Activated effector memory CD4-positive, alpha-beta T cell treated with Interleukin-2 at 50 U/mL for 16 hours (primary cell): ENCODE data around the gene RTF2.

Source experiments
- DNase-seq: peaks from one replicate; pipeline ENCODE4 v3.0.0-alpha.2; 2020

Gene RTF2

DNA sequence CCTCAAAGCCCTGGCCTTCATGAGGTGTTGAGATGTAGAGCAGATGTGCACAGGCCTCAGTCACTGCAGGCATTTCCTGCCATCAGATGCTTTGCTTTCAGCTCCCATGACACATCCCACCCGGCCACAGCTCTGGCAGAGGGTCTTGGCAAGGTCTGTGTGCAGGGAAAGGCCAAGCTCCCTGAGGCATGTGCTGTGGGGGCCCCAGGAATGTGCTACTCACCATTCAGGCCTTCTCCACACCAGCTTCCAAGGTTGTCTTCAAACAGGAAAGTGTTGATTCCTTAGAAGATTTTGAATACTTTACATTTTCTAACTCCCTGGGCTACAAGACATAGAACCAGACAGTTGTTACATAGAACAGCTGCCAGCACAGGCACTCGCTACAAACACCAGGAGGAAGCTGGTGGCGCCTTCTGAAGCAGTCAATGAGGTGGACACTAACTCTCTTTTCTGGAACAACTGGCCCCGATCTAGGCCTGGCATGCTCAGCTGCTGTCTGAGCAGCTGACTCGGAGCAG is 28.6 kb upstream of the RTF2 start:
- DNase-seq, result no peak

DNA sequence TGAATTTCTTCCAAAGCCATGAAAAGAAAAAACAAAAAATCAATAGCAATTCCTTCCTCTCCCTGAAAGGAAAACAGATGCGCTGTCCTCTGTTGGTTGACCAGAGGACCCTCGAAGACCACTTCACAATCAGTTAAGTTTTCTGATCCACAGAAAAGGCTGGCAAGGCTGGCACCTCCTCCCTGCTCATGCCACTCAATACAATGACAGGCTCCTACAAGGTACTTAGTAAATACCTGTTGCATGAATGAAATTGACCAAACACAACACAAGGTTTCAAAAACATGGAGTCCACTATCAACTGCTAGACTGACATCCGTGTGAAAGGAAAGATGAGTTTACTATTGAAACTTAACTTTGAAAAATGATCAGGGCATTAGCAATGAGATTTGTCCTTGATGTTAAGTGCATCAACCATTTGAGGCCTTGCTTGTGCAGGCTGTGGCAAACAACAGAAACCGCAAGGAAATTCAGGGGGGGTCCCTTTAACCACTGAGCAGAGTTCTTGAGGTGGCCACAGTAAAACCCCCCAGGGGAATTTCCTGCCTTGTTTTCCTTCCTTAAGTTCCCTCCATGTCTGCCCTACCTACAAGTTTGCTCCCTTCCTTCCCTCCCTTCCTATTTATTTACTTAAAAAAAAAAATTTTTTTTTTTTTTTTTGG is 27.9 kb upstream of the RTF2 start:
- DNase-seq, result peak; percentile 32

GRCh38 chr20:56442389-56443365 is 25.8 kb upstream of the RTF2 start:
- DNase-seq, result no peak

DNA sequence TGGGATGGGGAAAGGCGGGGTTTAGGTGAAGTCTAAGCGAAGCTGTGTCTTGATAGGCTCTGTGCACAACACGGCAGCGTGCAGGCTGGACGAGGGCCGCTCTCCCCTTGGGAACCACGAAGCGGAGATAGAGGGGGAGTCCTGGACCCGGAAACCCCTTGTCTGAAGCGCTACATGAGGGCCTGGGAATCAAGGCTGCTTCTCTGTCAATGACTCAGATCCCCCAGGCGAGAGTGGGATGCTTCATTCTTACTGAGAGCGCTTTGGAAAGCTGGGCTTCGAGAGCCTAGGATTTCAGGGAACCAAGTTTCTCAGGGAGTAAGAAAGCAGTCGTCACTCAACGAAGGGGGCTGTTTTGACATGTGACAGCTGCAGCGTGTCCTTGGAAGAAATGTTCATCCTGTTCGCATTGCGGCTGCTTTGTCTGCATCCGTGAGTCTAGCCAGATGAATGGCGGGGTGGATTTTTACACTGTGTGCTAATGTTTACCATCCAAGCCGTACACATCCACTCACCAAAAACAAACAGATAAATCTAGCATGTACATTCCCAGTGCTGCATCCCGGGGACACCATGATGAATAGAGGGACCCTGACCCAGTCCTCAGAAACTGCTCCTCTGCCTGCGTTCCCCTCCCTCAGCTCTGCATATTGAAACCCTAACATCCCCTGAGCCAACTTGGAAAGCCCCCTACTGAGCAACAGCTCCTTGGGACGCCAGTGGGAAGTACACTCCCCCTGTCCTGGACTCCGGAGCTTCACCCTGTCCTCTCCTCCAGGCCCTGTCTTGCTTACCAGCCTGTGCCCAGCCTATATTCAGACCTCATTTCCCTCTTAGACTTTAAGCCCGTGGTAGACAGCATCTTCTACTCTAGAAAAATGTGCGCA is 24.5 kb upstream of the RTF2 start:
- DNase-seq, result no peak

GRCh38 chr20:56445130-56445529 is 23.3 kb upstream of the RTF2 start:
- DNase-seq, result no peak

DNA sequence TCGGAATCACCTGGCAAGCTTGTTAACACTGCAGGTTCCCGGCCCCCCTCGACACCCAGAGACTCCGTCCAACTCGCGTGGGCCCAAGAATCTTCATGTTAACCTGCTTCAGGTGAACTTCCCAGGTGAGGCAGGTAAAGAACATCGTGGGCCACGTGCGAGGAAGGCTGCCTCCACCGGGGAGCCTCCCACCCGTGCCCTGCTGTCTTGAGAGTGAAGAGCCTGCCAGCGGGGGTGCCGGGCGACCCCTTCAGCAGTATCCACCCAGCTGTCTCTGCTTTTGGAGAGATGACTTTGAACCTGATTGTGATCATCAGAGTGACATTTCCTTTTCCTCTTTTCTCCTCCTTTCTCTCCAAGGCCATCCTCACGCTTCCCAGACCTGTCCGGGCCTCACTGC is 22.9 kb upstream of the RTF2 start:
- DNase-seq, result no peak

DNA sequence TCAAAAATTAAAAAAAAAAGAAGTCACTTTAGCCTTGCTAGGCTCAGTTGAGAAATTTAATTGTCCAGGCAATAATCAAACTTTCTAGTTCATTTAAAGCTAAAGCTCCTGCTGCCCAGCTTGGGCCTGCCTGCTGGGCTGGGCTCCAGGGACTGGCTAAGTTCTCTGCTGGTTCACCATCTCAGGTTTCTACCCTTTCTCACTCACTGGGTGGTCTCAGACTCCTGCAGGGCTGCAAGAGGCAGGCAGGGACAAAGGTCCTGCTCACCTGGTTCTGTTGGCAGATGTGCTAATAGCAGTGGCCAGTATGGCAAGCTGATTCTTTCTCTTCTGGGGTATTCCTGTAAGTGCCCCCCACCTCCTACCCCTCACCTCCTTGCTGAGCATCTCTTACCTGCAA is 21.2 kb upstream of the RTF2 start:
- DNase-seq, result no peak

DNA sequence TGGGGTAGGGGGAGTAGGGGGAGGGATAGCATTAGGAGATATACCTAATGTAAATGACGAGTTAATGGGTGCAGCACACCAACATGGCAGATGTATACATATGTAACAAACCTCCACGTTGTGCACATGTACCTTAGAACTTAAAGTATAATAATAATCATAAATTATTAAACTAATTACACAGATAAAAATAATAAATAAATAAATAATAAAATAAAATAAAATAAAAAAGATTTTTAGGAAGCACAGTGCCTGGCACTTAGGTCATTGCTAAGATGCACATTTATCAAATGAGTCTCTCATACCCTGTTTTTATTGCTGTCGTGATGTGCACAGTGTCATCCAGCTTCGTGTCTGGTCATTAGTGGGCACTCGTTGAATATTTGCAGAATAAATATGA is 19.0 kb upstream of the RTF2 start:
- DNase-seq, result no peak

DNA sequence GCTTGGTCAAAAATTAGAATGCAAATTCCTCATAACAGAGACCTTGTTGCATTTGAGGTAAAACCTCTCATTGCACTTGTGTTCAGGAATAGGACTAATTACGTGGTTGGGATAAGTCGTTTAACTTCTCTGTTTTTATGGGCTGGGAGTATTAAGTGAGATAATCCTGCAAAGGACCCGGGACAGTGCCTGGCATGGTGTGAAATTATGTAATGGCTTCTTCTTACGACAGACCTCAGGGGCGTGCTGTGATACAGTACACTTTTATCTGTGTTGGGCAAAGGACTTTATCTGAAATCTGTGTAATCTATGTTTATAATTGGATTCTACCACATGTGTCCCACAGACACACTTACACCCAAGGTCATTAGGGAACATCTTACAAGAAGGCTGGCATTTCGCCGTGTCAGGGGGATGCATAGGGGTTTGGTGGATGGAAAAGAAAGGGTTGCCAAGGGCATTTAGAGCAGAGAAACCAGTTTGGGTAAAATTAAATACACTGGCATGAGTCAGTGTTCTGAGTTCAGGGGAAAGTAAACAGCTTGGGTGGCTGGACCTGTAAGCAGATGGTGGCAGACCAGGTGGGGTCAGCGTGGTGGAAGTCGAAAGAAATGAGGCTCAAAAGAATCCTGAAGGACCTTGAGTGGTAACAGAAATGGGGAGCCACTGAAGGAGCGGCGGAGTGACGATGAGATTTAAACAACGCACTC is 17.2 kb upstream of the RTF2 start:
- DNase-seq, result no peak

GRCh38 chr20:56453352-56453751 is 15.1 kb upstream of the RTF2 start:
- DNase-seq, result no peak

GRCh38 chr20:56454754-56455153 is 13.7 kb upstream of the RTF2 start:
- DNase-seq, result no peak

DNA sequence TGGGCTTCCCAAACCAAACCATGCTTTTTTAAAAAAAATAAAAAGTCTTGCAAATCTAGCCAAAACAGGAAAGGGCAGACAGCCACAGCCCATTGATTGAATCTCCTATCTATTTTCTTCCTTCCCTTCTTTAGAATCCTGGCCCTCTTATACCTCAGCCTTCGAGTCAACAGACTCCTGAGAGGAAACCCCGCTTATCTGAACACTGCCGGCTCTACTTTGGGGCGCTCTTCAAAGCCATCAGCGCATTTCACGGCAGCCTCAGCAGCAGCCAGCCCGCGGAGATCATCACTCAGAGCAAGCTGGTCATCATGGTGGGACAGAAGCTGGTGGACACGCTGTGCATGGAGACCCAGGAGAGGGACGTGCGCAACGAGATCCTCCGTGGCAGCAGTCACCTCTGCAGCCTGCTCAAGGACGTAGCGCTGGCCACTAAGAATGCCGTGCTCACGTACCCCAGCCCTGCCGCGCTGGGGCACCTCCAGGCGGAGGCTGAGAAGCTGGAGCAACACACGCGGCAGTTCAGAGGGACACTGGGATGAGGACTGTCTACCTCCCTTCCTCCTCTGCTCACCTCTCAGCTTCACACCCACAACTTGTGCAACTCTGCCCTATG is 10.1 kb upstream of the RTF2 start:
- no peak for DNase-seq

DNA sequence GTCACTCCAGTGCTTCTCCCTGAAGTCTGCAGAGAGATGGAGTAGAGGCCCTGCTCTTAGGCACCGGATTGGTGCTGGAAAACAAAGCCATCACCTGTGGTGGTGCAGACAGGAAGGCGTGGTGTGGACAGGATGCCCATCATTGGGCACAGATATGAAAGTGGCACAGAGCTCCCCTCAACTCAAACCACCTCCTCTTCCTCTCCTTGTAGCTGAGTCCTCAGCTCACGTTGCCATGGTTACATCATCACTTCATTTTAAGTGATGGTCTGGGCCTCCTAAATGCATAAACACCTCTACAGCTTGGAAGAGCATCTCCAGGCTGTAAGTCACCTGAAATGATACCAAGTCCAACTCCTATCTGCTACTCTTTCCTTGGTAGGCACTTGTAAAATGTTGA is 8.0 kb upstream of the RTF2 start:
- peak; percentile 28 for DNase-seq

DNA sequence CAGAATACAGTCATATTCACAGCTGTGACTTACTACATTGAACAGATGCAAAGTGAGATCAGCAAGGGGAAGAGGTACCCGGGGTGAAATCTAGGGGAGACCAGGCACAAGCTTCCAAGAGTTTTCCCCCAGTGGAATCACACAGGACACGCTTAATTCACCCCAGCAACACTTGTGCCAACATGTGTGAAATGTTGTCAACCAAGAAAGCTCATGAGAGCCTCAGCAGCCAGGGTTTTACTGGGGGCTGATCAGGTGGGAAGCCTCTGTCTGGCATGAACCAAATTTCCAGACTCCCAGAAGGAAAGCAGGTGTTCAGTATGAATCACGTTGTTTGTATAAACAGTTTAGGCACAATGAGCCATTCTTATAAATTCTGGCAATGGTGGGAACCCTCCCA is 6.9 kb upstream of the RTF2 start:
- DNase-seq, result no peak

DNA sequence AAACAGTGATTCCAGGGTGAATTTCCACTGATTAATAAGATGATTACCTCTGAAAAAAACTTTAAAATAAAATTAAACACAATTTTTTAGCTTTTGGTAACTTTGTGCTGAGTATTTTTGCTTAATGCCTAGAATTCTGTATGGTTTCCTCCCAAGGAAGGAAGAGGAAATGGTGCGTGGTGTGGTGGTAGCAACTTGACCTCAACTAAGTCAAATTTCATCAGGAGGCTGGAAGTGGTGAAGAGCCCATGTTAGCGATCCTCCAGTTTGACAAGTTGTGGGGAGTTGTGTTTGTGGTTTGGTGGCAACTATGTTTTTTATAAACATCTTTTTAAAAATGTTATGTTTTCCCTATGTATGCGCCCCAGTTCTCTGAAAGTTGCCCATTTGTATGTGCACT is 5.0 kb upstream of the RTF2 start:
- no peak for DNase-seq

GRCh38 chr20:56465997-56466396 is 2.4 kb upstream of the RTF2 start:
- no peak for DNase-seq

GRCh38 chr20:56467968-56468315 is 485 bp upstream of the RTF2 start:
- DNase-seq, result no peak

DNA sequence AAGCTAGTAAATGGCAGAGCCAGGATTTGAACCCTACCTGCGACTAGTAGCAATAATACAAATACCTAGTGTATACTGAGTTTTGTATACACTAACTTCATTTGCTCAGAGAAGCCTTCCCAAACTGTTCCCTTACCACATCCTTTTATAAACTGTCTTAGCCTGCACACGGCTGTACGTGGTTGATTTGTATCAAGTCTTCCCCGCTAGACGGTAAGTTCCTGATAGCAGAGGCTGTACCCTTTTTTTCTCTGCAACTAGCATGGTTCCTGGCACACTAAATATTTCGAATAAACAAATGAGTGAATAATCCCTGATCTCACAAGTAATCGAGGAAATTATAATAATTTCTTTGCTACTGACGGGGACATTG is 636 bp downstream of the RTF2 start:
- no peak for DNase-seq

GRCh38 chr20:56483970-56484369 is 15.5 kb downstream of the RTF2 start:
- no peak for DNase-seq

GRCh38 chr20:56487216-56487615 is 18.8 kb downstream of the RTF2 start:
- no peak for DNase-seq

GRCh38 chr20:56488566-56488965 is 20.1 kb downstream of the RTF2 start:
- DNase-seq, result no peak

DNA sequence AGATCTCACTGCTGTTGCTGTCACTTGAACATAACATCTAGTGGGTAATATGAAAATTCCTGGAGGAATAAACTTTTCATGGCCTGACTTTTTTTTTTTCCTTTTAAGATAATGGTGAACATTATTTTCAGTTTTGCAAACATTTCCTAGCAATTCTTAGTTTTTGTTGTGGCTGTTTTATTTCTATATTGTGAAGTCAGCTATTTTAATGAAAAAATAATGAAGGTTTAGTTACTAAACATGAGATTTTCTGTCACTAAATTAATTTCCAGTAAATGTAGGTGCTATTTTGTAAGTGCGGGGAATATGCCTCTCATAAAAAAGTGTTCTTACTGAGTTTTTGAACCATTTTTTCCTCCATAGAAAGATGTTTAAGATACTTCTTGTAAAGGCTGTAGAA is 32.7 kb downstream of the RTF2 start:
- DNase-seq, result no peak
